HG03378 (cell line): ENCODE measurements around the gene HYDIN.
A peak's percentile ranks its signal among the peaks of the same experiment; 100 is the strongest.
"Not testable (repeated sequence)": the region's sequence is repeated elsewhere in the genome, so short reads cannot be mapped to it uniquely, and the experiment has no call there.

Experiments
- ATAC-seq: cut with Tn5 transposase; IDR thresholded peaks from one replicate; pipeline ENCODE4 v1.9.1; 2021; ENCODE audit warnings: mild to moderate bottlenecking, moderate library complexity; ENCODE audit not compliant: unreplicated experiment

The HYDIN gene

GRCh38 chr16:70882311-70882710 is 348.2 kb downstream of the HYDIN start:
- not testable (repeated sequence) for ATAC-seq

- ATAC-seq = not testable (repeated sequence)
These were observed 352.6 kb downstream of the HYDIN start for GRCh38 chr16:70877895-70878294.

- not testable (repeated sequence) for ATAC-seq
These were observed 354.1 kb downstream of the HYDIN start for GRCh38 chr16:70876442-70876841.

GRCh38 chr16:70864698-70865097 is 365.8 kb downstream of the HYDIN start:
- not testable (repeated sequence) for ATAC-seq

- ATAC-seq = not testable (repeated sequence)
These were observed 368.5 kb downstream of the HYDIN start for GRCh38 chr16:70861996-70862395.

- ATAC-seq = not testable (repeated sequence)
These were observed 379.2 kb downstream of the HYDIN start for GRCh38 chr16:70851299-70851698.

GRCh38 chr16:70823498-70824118 is 406.9 kb downstream of the HYDIN start:
- ATAC-seq = not testable (repeated sequence)

GRCh38 chr16:70822734-70823133 is 407.8 kb downstream of the HYDIN start:
- ATAC-seq = not testable (repeated sequence)

- ATAC-seq = not testable (repeated sequence)
These were observed 412.4 kb downstream of the HYDIN start for GRCh38 chr16:70818088-70818487.

- no peak for ATAC-seq
These were observed 421.0 kb downstream of the HYDIN start for GRCh38 chr16:70809392-70810060.

GRCh38 chr16:70808371-70808770 is 422.2 kb downstream of the HYDIN start:
- no peak for ATAC-seq

GRCh38 chr16:70805787-70806186 is 424.7 kb downstream of the HYDIN start:
- no peak for ATAC-seq

GRCh38 chr16:70805380-70805779 is 425.1 kb downstream of the HYDIN start:
- ATAC-seq = no peak

GRCh38 chr16:70804734-70805169 is 425.8 kb downstream of the HYDIN start:
- ATAC-seq = no peak

GRCh38 chr16:70804153-70804733 is 426.3 kb downstream of the HYDIN start:
- ATAC-seq = no peak

GRCh38 chr16:70803319-70803718 is 427.2 kb downstream of the HYDIN start:
- ATAC-seq = no peak

- no peak for ATAC-seq
These were observed 428.9 kb downstream of the HYDIN start for GRCh38 chr16:70801611-70802010.

GRCh38 chr16:70800781-70801480 is 429.6 kb downstream of the HYDIN start, which contains the start of gene VAC14:
Gene VAC14 (minus strand): TSS chr16:70801158. CDS start chr16:70800900, 258 bp downstream.
- peak; percentile 87 for ATAC-seq

GRCh38 chr16:70800311-70800710 is 430.2 kb downstream of the HYDIN start:
- peak; percentile 19 for ATAC-seq

- ATAC-seq = no peak
These were observed 434.2 kb downstream of the HYDIN start for GRCh38 chr16:70796301-70796700.

- no peak for ATAC-seq
These were observed 435.1 kb downstream of the HYDIN start for GRCh38 chr16:70795296-70795912.
